Kidney capillary endothelial cell (primary cell): ENCODE data around the gene ITGAV.
"Not testable (repeated sequence)": the region's sequence is repeated elsewhere in the genome, so short reads cannot be mapped to it uniquely, and the experiment has no call there.

ENCODE experiments used
- DNase-seq: peaks from one replicate; pipeline ENCODE4 v3.0.0-alpha.2; 2018; ENCODE audit warnings: low spot score

ITGAV gene

GRCh38 chr2:186589612-186590349 lies at the start of gene ITGAV:
TSS of gene ITGAV (plus strand) at chr2:186590056. CDS start at chr2:186590339, 283 bp downstream.
- peak; percentile 87 for DNase-seq

- DNase-seq: no peak
Measured at GRCh38 chr2:186540941-186541340, 48.9 kb upstream of the ITGAV start.

- no peak for DNase-seq
Measured at GRCh38 chr2:186542002-186542401, 47.9 kb upstream of the ITGAV start.

GRCh38 chr2:186543561-186544131 lies 46.2 kb upstream of the ITGAV start:
- DNase-seq: peak; percentile 61

GRCh38 chr2:186544255-186544675 lies 45.6 kb upstream of the ITGAV start:
- DNase-seq: peak; percentile 93

GRCh38 chr2:186546846-186547245 lies 43.0 kb upstream of the ITGAV start:
- no peak for DNase-seq

GRCh38 chr2:186551323-186552050 lies 38.4 kb upstream of the ITGAV start:
- no peak for DNase-seq

GRCh38 chr2:186554429-186554828 lies 35.4 kb upstream of the ITGAV start:
- no peak for DNase-seq

GRCh38 chr2:186554850-186555671 lies 34.8 kb upstream of the ITGAV start:
- no peak for DNase-seq

GRCh38 chr2:186558512-186559276 lies 31.2 kb upstream of the ITGAV start:
- no peak for DNase-seq

GRCh38 chr2:186559370-186559769 lies 30.5 kb upstream of the ITGAV start:
- no peak for DNase-seq

- DNase-seq: no peak
Measured at GRCh38 chr2:186559848-186560247, 30.0 kb upstream of the ITGAV start.

- DNase-seq: no peak
Measured at GRCh38 chr2:186560254-186560653, 29.6 kb upstream of the ITGAV start.

GRCh38 chr2:186561467-186562208 lies 28.2 kb upstream of the ITGAV start:
- DNase-seq: no peak

- DNase-seq: no peak
Measured at GRCh38 chr2:186562209-186562578, 27.7 kb upstream of the ITGAV start.

GRCh38 chr2:186568600-186568999 lies 21.3 kb upstream of the ITGAV start:
- not testable (repeated sequence) for DNase-seq

GRCh38 chr2:186569127-186569526 lies 20.7 kb upstream of the ITGAV start:
- not testable (repeated sequence) for DNase-seq

- peak; percentile 32 for DNase-seq
Measured at GRCh38 chr2:186569897-186570296, 20.0 kb upstream of the ITGAV start.

GRCh38 chr2:186570604-186571003 lies 19.3 kb upstream of the ITGAV start:
- DNase-seq: no peak

GRCh38 chr2:186572705-186573104 lies 17.2 kb upstream of the ITGAV start:
- no peak for DNase-seq

GRCh38 chr2:186573531-186573930 lies 16.3 kb upstream of the ITGAV start:
- no peak for DNase-seq
